HUDEP-2 (cell line): ENCODE data around the gene SPSB3.

ENCODE experiments used
- DNase-seq, 76 experiments: peaks; one replicate each; lab custom pipeline; 2025; ENCODE audit not compliant: unreplicated experiment in 76 of 76; lab: John Stamatoyannopoulos, UW

SPSB3 gene

GRCh38 chr16:1790261-1790610 lies 7.9 kb upstream of the SPSB3 start:
- DNase-seq = no peak

DNA sequence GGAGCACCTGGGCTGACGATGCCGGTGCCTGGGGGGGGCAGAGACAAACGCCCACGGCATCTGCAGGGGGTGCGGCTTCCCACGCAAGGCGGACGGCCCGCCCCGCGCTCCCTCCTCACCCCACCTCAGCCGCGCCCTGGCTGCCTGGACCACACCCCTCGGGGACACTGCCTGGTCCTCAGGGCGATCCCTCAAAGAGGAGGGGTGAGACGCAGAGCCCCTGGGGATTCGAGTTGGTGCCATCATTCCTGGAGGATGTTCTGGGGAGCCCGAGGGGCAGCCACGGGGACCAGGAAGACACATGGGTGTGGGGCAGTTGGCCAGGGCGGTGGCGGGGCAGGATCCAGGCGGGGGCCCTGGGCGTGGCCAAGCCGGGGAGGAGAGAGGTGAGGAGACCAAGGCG lies 7.3 kb upstream of the SPSB3 start:
- DNase-seq = peak in 2 of 76 experiments; percentile 4 to 9

- DNase-seq = no peak
These were observed 6.3 kb upstream of the SPSB3 start for GRCh38 chr16:1788708-1789100.

DNA sequence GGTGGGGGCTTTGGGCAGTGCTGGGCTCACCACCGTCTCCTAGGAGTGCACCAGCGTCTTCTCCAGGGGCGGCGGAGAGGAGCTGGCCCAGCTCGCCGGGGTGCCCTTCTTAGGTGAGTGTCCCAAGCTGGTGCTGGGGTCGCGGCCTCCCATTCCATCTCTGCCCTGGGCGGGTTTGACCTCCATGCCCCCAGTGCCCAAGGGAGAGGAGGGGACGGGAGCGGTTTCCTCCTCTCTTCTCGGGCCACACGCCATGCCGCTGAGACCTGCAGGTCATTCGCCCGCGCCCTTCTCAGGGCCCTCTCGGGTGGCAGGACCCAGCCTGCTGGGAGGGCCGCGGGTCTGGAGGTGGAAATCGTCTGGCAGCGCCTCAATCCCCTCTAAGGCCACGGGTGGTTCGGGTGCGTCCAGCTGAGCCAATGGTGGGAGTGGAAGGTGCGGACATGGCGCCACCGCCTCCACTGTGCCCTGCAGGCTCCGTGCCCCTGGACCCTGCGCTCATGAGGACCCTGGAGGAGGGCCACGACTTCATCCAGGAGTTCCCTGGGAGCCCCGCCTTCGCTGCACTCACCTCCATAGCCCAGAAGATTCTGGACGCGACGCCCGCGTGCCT lies 5.8 kb upstream of the SPSB3 start:
- no peak for DNase-seq

DNA sequence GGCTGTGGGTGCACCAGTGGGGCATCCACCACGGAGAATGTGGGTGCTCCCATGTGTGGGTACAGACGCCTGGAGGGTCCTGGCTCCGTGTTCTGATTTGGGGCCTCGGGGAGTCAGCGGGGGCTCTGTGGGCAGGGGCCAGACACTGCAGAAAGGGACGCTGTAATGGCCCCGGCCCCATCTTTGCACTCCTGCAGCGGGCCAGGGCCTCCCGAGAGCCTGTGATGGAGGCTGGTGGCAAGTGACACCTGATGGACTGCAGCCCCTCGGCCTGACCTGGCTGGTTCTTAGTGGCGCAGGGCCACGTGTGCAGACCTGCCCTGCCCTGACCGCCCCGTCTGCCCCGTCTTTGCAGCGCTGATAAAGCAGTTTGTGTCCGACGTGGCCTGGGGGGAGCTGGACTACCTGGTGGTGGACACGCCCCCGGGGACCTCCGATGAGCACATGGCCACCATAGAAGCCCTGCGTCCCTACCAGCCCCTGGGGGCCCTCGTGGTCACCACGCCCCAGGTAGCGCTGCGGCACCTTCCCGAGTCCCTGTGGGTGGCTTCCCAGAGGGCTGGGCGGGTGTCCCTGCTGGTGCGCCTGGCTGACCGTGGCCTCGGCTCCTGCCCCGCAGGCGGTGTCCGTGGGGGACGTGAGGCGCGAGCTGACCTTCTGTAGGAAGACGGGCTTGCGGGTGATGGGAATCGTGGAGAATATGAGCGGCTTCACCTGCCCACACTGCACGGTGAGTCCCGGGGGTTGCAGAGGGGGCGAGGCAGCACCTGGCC lies 5.1 kb upstream of the SPSB3 start:
- no peak for DNase-seq

DNA sequence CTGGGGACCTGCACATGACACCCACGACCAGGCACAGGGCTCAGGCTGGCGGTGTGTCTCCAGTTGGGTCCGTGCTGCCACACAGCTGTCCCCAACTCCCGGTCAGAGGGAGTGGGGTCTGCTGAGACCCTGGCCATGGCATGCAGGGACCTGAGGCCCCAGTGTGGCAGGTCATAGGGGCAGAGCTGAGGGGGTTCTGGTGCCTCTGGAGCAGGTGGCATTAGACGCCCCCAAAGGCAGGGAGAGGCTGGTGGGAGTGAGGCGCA lies 4.6 kb upstream of the SPSB3 start:
- DNase-seq = no peak

GRCh38 chr16:1786242-1787055 lies 4.1 kb upstream of the SPSB3 start:
- no peak for DNase-seq

GRCh38 chr16:1785846-1786170 lies 3.4 kb upstream of the SPSB3 start:
- no peak for DNase-seq

- DNase-seq = no peak
These were observed 2.8 kb upstream of the SPSB3 start for GRCh38 chr16:1784977-1785845.

DNA sequence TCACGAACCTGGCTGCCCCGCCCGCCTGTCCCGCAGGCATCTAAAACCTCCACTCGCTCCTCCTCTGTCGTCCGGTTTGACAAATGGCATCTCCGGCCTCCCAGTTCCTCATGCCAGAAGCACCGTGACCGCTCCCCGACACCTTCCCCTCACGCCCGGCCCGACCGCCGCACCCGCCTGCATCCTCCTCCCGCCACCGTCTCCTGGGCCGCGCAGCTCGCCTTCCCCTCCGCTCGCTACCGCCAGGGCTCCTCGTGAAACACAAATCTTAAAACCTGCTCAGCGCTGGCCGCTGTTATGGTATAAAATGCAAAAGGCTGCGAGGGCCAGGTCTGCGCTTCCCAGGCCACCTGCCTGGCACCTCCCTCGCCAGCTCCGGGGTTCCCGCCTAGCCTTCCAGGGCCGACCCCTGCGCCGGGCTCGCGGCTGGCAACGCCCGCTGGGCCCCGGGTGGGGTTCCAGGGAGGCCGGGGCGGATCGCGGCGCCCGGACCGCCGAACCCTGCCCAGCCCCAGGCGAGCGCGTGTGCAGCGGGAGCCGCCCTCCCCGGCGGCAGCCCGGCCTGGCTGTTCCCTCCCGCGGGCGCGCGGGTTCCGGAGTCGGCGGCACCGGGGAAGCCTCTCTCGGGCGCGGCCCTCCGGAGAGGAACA lies 488 bp downstream of the SPSB3 start:
- peak in 9 of 76 experiments; percentile 19 to 62 (median 42) for DNase-seq

DNA sequence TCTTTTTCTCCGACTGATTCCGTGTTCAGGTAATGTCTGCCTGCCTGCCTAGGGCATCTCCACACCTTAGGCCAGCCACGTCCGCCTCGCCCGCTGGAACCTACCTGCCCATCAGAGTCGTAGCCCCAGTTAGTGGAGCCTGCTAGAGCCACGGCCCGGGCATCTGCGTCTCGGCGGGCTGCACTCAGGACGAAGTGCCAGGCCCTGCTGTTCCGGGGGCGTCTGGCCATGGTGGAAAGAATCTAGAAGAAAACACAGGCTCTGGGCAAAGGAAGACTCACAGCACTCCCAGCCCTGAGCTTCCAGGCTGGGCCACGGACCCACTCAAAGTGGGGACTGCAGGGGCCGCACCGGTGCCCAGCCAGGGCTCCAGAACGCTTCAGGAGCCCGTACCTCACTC lies 1.1 kb downstream of the SPSB3 start:
- DNase-seq = no peak

DNA sequence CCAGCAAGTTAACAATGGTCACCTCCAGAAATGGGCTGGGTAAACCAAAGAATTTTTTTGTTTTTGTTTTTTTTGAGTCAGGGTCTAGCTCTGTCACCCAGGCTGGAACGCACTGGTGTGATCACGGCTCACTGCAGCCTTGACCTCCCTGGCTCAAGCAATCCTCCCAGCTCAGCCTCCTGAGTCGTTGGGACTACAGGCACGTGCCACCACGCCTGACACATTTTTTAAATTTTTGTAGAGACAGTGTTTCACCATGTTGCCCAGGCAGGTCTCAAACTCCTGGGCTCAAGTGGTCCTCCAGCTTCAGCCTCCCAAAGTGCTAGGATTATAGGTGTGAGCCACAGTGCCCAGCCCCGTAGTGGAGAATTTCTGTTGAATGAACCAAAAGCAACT lies 1.7 kb downstream of the SPSB3 start:
- DNase-seq = no peak

GRCh38 chr16:1779741-1780676 lies 2.4 kb downstream of the SPSB3 start:
- DNase-seq = no peak

GRCh38 chr16:1779234-1779701 lies 3.1 kb downstream of the SPSB3 start:
- DNase-seq = no peak

DNA sequence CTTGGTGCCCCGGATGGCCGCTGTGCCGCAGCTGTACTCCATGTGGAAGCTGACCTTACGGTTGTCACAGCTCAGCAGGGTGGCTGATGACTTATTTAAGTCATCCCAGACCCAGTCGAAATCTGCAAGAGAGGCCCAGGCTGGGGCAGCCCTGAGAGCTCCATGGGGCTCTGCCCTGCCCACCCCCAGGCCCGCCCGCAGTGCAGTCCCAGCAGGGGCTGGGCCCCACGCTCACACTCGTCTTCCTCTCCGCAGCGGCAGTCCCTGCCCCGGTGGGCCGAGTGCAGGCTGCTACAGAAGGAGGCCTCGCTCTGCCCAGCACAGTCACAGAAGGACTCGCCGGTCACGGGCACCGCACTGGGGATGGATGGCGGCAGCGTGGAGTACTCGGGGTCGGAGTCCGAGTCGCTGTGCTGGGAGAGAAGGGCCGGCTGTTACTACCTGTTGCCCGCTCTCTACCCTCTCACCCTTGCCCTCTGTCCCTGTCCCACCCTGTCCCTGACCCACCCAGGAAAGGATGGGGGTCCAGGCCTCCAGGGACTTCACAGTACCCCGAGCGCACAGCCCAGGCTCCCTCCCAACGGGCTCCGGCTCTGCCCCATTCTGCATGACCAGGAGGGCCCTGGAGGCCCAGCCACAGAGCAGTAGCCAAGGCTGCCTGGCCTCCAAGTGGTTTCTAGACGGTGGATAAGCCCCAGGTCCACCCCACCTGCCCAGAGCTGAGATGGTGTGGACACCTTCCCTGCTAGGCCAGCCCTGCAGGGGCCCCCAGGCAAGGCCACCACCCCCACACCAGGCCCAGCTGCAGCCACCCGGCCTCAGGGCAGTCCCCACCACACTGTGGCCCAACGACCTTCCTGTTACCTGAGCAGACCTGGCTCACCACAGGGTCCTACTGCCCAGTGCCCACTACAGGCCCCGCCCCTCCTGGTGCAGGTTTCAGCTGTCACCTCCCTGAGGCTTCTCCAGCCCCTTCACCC lies 3.9 kb downstream of the SPSB3 start:
- no peak for DNase-seq

- DNase-seq = no peak
These were observed 4.8 kb downstream of the SPSB3 start for GRCh38 chr16:1777375-1778199.

- no peak for DNase-seq
These were observed 5.4 kb downstream of the SPSB3 start for GRCh38 chr16:1776991-1777374.

GRCh38 chr16:1776672-1776955 lies 5.8 kb downstream of the SPSB3 start:
- no peak for DNase-seq
